Stimulated activated CD4-positive, alpha-beta T cell treated with anti-CD3 and anti-CD28 coated beads, TNF-alpha, amount 100 ng/mL, for 48 hours (primary cell): ENCODE data around the gene THRB.

Experiments used
- DNase-seq, 3 donors: peaks; one replicate each; pipeline ENCODE4 v3.0.0-alpha.2; 2020; ENCODE audit warnings: low read depth in 3 of 3

THRB gene

GRCh38 chr3:24490151-24490550, 4.5 kb downstream of the THRB start:
- DNase-seq: no peak

DNA sequence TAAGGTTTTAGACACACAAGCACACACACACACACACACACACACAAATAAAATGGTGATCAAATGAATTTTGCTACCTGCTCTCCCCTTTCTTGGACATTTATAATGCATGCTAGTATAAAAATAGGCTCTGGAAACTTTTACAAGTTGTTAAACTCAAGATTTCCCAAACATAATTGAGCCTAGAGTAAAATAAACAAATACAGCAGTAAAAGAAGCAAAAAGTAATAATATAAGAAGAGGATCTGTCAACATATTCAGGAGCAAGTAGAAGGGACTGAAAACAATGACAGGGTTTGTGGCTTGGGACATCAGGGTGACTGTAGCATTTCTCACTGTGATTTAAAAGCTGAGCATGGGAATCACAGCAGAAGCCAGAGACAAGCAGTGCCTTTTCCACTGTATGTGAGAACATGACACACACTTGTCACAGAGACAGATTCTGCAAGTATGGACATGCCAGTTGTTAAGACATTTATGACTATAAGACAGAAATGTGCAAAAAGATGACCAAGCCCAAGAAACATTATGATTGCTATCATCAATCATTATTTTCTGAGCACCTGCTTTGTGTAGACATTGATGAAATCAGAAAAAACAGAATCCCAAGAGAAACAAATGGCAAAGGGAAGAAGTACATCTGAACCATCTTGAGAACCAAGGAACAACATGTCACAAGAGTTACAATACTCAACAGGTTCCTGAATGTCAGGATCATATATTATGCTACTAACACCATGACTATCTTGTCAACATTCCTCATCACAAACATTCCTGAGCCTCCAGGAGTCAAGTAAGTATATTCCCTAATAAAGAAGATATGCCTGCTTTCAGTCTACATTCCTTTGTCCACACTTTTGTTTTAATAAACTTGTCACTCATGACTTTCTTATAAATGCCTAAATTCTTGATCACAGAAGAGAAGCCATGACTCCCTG, 7.1 kb downstream of the THRB start:
- DNase-seq: no peak

DNA sequence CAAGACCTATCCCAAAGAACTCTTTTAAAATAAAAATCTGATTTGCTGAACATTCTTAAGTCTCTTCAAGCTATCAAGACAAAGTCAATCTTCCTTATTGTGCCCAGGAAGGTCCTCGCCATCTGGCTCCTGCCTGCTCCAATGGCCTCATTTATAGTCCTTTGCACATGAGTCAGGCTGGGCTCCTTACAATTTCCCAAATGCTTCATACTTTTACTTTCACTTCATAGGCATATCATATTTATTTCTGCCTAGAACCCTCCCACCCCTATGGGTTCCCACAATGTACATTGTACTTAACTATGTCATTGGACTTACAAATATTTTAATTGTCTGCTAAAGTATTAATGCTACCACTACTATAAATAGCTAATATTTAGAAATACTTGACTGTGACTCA, 9.1 kb downstream of the THRB start:
- DNase-seq: no peak

DNA sequence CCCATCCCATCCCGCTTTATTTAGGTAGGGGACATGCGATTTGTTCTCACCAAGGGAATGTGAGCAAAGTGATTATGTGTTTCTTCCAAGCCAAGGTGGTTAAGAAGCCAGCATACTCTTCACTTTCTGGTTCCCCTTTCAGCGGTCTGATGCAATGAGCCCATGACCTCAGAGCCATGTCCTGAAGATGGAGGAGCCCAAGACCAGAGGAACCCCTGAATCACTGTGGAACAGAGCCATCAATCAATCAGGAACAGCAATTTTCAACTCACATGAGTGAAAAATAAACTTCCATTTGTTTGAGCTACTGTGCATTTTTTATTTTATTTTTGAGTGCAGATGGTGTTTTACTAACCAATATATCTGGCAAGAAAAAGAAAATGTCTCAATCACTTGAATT, 10.8 kb downstream of the THRB start:
- DNase-seq: no peak

- DNase-seq: no peak
These were observed 12.4 kb downstream of the THRB start for GRCh38 chr3:24482096-24482705.

DNA sequence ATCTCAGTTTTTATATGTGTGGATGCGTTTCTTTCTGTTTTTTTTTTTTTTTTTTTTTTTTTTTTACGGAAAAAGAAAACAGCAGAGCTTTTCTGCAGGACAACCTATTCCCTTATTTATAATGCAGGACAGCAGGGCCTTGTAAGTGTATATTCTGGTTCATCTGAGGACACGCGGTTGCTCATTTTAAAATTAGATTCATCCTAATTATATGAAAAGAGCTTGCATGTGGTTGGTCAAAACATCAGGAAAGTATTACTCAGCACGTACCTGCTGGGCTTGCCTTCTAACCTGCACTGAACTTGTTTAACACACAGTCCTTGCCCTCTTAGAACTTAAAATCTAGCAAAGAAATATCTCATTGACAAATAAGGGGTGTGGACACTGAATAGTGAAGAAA, 13.5 kb downstream of the THRB start:
- no peak for DNase-seq

GRCh38 chr3:24480497-24480896, 14.2 kb downstream of the THRB start:
- DNase-seq: no peak

DNA sequence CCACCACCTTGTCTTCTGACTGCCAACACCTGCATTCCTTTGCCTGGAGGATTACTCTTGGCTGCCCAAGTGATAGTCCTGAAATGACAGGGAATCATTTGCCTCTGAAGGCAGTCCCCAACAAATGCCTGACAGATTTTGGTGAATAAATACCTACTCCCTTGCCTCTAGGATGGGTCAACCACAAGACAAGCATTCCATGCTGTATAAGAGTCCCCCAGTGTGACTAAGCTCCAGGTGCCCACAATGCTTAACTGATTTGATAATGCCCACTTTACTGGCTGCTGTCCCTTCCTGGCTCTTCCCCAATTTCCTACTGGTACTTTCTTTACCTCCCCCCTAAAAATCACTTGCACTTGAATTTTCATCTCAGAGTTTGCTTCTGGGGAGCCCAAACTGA, 14.8 kb downstream of the THRB start:
- no peak for DNase-seq

DNA sequence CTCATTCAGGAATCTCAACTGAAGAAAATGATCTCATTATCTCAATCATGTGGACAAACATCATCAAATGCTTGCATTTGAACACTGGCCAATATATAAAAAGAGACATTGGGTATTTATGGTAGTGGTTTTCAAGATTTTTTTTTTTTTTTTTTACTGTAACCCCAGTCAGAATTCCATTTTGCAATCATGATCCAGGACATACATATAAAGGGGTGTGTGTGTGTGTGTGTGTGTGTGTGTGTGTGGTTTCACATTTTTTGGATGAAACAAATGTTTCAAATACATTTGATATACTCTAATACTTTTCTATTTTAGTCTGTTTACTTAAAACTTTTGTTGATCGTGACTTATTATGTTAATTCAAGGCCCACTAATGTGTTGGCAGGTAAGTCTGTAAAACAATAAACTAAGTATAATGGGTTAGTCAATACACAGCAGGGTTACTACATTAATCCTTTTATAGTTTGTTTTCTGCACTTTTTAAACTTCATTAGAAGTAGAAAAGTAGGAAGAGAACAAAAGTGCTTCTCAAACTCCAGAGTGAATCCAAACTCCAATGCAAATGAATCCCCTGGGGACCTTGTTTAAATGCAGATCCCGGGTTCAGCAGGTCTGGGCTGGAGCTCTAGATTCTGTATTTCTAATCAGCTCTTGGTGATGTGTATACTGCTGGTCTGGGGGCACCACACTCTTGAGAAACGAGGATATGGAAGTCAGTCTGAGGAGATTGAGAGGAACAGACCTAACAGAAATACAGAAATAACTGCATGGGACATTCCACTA, 17.6 kb downstream of the THRB start:
- DNase-seq: no peak

GRCh38 chr3:24475925-24476324, 18.7 kb downstream of the THRB start:
- DNase-seq: no peak

DNA sequence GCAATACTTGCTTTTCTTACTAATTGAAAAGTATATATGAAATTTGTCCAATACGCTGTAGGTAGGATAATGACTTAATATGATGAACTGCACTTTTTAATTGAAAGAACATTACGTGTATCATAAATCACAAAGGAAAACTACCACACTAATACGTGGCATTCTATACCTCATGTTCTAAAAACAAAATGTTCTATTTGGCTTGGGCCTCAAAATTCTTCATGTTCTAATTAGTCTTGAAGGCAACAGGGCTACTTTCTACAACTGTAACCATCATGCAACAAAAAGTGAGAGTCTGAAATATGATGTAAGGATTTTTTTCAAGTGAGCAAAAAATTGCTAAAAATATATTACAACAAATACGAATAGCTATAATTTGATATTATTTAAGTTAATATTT, 19.8 kb downstream of the THRB start:
- DNase-seq: no peak

DNA sequence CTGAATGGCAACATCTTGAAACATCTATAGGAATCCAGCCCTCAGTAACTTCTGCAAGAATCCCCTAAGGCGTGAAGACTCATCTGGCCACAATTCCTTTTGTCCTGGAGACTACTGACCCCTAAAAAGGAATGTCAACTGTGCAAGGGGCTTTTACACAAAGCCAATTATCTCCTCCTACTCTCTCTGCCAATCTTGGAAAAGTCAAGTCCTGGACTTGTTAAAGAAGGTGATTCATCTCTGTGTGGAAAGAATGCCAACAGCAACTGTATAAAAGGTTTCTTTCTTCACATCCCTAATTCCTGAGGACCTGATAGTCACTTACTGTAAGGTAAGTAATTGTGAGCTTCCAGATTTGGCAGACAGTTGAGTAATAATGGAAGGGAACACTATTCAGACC, 22.3 kb downstream of the THRB start:
- no peak for DNase-seq

DNA sequence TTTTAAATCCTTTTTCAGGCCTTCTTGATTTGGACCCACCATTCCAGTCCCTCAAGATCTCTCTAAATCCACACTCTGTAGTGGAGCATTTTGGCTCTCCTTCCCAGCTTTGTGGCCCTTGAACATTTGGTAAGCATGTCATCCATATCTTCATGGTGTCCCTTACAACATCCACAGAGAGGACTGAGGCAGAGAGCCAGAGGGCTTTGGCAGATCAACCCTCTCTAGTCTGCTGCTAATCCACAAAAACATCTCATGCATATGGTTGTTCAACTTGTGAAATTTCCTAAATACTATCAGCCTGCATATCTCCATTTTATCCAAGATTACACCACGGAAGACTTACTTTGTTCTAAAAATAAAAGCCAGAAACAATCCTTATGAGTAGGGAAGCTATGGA, 23.2 kb downstream of the THRB start:
- no peak for DNase-seq

DNA sequence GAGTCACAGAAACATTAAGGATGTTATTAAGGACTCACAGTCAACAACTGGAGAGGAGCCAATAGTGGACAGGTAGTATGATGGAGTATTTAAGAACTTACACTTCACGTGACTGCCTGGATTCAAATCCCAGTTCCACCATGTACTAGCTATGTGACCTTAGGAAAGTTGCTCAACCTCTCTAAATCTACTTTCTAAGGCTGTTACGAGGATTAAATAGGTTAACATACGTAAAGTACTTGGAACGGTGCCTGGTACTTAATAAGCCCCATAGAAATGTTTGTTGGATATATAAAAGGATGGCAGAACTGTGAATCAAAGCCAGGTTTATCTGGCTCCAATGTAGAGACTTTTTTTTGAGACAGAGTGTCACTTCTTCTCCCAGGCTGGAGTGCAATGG, 24.4 kb downstream of the THRB start:
- DNase-seq: no peak

DNA sequence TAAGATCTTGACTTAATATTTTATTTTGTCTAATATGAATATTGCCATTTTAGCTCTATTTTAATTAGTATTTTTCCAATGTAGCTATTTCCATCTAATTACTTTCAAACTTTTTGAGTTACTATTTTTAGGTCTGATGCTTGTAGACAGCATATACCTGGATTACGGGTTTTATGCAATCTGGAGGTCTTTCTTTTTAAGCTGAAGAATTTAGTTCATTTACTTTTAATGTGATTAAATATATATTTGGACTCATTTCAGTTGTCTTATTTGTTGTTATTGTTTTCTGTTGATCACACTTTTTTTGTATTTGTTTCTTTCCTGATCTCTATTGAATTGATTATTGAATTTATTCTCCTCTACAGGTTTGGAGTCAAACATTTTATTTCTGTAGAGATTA, 30.3 kb downstream of the THRB start:
- DNase-seq: no peak

DNA sequence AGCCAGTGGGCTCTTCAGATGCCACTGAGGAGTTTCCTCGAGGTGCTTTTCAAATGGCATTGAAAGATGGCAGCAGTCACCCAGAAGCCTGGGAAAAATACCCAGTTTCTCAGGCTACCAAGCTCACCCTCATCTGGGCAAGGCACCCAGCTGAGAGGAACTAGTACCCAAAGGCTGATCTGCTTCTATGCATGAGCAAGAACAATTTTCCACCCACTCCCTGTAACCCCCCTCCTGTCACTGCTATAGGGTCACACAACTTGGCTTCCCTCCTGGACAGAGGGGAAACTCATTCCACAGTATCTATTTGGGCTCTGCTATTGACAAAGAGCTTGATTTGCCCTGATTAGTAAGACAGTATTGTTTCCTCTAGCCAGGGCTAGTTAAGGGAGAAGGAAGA, 31.9 kb downstream of the THRB start:
- DNase-seq: no peak

DNA sequence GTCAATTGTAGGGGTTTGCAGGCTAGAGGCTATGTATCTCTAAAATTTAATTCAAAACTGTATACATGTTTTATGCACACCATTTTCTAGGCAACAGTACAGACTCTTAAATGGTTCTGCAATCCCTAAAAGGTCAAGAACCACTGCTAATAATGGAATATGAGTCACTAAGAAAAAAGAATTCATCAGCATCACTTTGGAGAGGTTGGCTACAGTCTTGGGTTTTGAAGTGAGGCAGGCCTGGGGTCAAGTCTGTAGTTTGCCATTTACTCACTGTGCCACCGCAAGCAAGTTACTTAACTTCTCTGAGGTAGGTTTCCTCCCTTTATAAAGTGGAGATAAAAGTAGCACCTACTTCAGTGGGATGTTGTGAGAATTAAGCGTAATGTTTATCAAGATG, 33.7 kb downstream of the THRB start:
- DNase-seq: no peak

GRCh38 chr3:24457719-24458118, 36.9 kb downstream of the THRB start:
- no peak for DNase-seq

GRCh38 chr3:24454856-24455255, 39.8 kb downstream of the THRB start:
- DNase-seq: no peak

GRCh38 chr3:24454393-24454792, 40.3 kb downstream of the THRB start:
- no peak for DNase-seq

DNA sequence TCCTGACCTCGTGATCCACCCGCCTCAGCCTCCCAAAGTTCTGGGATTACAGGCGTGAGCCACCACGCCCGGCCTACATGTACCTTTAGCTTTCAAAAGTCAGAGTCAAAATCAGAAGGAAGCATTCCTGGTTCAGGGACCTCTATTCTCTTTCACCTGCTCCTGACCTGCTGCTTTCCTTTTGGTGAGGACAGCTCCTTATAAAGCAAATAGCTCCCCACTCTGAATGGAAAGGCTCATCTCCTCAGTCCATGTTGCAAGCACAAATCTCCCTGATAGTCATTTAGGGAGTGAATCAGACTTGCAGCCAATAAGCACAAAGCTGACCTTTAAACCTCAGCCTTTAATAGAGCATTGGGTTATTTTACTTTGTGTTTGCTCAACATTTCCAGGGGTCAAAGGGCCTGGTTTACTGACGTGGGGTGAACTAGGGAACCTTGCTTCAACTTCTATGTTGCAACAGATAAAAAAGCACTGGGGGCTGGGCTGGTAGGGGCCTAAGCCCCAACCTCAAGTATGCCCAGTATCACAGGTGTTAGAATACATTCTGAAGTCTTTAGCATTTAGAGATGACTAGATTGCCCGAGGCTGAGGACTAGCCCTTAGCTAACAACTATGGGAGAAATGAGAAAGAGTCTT, 43.1 kb downstream of the THRB start:
- DNase-seq: no peak
